HG02588 (cell line): ENCODE measurements around the gene WBP2NL.

ENCODE experiments used
- ATAC-seq: cut with Tn5 transposase; IDR thresholded peaks from one replicate; pipeline ENCODE4 v1.9.1; 2021; ENCODE audit warnings: mild to moderate bottlenecking, moderate library complexity; ENCODE audit not compliant: unreplicated experiment

The WBP2NL gene

DNA sequence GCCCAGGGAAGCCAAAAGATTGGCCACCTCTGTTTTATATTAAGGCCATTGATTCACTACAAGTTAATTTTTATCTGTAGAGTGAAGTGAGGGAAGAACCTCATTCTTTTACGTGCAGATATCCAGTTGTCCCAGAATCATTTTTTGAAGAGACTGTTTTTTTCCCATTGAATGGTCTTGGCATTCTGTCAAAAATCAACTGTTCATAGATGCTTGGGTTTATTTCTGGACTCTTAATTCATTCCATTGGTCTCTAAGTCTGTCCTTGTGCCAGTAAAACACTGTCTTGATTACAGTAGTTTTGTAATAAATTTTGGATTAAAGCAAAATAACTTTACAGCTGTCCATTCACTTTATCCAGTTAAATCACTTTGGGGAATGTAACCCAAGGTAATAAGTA is 26.8 kb downstream of the WBP2NL start:
- ATAC-seq = no peak

DNA sequence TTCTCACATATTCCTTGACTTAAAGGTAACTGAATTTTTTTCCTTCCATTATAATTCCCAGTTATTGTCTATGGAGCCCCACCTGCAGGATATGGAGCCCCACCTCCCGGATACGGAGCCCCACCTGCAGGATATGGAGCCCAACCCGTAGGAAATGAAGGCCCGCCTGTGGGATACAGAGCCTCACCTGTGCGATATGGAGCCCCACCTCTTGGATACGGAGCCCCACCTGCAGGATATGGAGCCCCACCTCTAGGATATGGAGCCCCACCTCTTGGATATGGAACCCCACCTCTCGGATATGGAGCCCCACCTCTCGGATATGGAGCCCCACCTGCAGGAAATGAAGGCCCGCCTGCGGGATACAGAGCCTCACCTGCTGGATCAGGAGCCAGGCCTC is 28.1 kb downstream of the WBP2NL start:
- no peak for ATAC-seq

GRCh38 chr22:42033263-42034181 is 34.9 kb downstream of the WBP2NL start:
- ATAC-seq = no peak

- ATAC-seq = no peak
Measured at GRCh38 chr22:42035256-42035655, 36.7 kb downstream of the WBP2NL start.

DNA sequence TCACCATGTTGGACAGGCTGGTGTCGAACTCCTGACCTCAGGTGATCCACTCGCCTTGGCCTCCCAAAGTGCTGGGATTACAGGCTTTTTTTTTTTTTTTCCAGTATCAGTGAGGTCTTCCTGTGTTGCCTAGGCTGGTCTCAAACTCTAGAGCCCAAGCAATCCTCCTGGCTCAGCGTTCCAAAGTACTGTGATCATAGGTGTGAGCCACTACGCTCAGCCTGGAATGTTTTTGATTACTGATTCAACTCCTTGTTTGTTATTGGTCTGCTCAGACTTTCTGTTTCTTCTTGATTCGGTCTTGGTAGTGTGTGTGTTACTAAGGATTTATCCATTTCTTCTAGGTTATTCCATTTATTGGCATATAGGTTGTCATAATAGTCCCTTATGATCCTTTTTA is 40.7 kb downstream of the WBP2NL start:
- no peak for ATAC-seq

DNA sequence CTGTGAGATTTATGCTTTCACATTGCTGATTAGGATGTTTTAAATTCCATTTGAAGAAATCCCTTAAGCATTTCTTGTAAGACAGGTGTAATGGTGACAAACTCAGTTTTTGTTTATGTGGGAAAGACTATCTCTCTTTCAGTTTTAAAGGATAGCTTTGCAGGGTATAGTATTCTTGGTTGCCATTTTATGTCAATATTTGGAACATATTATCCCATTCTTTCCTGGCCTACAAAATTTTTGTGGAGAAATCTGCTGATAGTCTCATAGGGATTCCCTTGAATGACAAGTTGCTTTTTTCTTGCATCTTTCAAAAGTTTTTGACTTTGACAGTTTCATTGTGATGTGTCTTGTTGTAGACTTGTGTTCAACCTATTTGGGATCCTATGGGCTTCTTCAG is 43.2 kb downstream of the WBP2NL start:
- no peak for ATAC-seq

- no peak for ATAC-seq
Measured at GRCh38 chr22:42050641-42051180, 52.1 kb downstream of the WBP2NL start.

- no peak for ATAC-seq
Measured at GRCh38 chr22:42052765-42053164, 54.2 kb downstream of the WBP2NL start.

DNA sequence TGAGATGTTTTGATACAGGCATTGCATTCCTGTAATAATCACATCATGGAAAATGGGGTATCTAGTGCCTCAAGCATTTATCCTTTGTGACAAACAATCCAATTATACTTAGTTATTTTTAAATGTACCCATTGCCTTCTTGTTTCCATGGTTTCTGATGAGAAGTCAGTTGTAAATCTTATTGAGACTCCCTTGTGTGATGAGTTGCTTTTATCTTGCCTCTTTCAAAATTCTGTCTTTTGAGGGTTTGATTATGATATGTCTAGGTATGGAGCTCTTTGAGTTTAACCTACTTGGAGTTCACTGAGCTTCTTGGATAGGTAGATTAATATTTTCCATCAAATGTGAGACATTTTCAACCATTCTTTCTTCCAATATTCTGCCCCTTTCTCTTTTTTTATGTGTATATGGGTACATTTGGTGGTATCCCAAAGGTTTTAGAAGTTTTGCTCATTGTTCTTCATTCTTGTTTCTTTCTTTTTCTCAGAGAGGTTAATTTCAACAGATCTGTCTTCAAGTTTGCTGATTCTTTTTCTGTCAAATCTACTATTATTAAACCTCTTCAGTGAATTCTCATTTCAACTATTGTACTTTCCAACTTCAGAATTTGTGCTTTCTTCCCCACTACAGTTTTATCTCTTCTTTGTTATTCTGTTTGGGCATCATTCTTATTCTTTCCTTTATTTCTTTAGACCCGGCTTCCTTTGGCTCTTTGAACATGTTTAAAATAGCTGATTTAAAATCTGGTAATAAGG is 58.3 kb downstream of the WBP2NL start:
- ATAC-seq = no peak

DNA sequence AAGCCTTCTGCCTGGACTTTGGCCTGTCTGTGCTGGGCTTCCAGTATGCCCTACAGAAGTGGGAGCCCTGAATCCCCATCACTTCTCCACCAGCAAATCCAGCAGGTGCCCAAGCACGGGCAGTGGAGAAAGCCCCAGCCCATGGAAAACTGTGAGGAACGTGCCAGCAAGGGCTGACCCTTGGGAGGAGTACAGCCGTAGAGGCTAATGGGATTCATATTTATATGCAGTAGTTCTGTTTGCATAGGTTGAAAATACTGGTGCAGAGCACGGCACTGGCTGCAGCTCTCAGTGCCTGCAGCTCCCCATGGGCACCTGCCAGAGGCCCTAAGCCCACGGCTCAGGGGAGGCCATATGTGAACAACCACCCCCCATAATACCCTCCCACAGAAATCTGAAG is 61.9 kb downstream of the WBP2NL start:
- ATAC-seq = no peak

DNA sequence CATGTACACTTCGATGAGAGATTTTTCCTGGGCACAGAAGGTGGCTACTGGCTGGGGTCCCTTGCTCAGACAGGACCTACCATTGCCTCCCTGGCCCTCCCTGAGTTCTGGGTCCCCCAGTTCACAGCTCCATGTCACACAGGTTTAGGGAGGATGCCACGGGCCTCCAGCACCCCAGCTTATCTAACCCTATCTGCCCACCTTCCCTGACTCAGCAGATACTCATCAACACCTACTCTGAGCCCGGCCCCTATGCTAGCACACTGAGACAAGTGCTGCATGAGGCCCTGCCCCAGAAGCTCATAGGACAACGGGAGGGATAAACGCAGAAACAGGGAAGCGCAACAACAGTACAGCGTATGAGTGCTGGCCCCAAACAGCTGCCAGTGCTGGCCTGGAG is 62.5 kb downstream of the WBP2NL start:
- no peak for ATAC-seq

- no peak for ATAC-seq
Measured at GRCh38 chr22:42062506-42063170, 64.0 kb downstream of the WBP2NL start.

- ATAC-seq = no peak
Measured at GRCh38 chr22:42064629-42065028, 66.0 kb downstream of the WBP2NL start.

GRCh38 chr22:42065438-42066125 is 67.0 kb downstream of the WBP2NL start:
- ATAC-seq = no peak

DNA sequence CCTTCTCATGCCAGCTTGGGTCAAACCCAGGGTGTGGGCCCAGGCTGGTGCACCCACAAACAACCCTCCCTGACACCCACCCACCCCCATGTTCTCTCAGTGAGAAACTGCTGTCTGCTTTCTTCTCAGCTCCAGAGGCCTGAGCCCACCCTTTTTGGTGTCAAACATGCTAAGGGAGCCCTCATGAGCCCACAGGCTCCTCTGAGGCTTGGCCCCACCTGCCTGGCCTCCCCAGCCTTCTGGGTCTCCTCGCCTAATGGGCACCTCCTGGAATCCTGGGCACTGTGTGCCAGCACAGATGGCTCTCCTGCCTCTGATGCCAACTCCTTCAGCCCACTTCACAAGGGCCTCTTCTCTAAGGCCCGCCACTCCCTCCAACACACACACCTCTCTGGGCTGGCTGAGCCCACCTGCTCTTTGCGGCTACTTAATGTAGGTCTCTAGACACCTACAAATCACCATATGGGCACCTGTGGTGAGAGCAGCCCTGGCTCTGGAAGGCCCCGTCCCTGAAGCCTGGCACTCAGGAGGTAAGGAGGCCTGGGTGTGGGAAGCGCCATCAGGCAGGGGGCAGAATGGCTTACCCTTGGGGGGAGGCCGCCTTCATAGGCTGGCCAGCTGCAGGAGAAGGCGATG is 67.7 kb downstream of the WBP2NL start:
- ATAC-seq = no peak

- ATAC-seq = no peak
Measured at GRCh38 chr22:42066937-42067336, 68.3 kb downstream of the WBP2NL start.

DNA sequence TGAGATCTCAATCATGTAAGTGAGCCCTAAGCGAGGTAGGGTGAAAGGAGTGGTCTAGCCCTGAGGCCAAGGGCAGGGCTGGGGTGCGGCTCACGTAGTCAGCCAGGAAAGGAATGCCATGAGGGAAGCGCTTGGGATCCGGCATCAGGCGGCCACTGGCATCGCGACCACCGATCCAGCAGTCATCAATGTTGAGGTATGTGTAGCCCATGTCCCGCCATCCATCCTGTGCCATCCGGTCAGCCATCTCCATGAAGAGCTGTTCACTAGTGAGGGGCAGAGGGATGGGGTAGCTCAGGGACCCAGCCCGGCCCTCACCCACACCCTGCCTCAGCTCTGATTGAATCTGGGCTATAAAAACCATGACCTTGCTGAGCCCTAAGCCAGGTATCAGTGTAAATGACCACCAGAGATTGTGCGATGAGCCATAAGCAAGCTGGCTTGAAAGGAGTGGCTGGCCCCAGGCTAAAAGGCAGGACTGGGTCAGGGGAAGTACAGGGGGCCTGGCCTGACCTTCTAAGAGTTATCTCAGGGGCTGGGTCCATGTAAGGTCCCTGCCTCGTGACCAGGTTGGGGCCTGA is 69.2 kb downstream of the WBP2NL start:
- ATAC-seq = no peak

DNA sequence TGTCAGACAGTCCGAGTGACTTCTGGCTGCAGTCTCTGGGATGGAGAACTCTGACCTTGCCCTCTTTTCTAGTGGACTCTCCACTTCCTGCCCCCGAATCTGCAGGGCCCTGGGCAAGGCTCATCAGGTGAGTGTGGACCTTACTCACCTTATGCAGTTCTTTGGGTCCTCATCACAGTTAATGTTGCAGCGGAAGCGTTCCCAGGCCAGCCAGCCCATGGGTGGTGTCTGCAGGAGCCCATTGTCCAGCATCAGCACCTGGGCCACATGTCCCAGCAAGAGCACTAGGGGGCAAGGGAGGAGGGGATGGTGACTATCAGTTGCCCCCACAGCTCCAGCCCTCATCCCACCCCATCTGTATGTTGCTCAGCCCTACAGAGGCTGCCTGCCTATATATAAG is 69.7 kb downstream of the WBP2NL start:
- no peak for ATAC-seq

GRCh38 chr22:42069801-42070516 is 71.4 kb downstream of the WBP2NL start:
- no peak for ATAC-seq
